T-cell (primary cell): ENCODE measurements around the gene FOXP2. TPM values are rescaled to one million over a fixed set of nuclear protein-coding genes. Genes with fewer than 3 reads are reported as not detected.

Experiments
- ATAC-seq, 4 experiments: fragments of 200-7000 bp in 3 of 4; fragments of 150-1000 bp in 1 of 4; cut with Tn5 transposase; replicated peaks in 1 of 4; 1 replicate in 3 of 4; 2 replicates in 1 of 4; pipeline ENCODE4 v1.10.0; 2021; ENCODE audit warnings: moderate library complexity in 3 of 4, mild to moderate bottlenecking in 2 of 4, moderate number of reproducible peaks in 1 of 4
- CTCF ChIA-PET, 2 donors: fragments of 300-600 bp; sonication (Branson Sonifier 250); formaldehyde crosslinking; loops; one replicate each; lab custom pipeline; 2022; ENCODE audit warnings: antibody characterized with exemption in 2 of 2; lab: Charles Lee
- POLR2A ChIA-PET, 2 donors: fragments of 300-600 bp; sonication (Branson Sonifier 250); formaldehyde crosslinking; loops; one replicate each; lab custom pipeline; 2022; ENCODE audit warnings: antibody characterized with exemption in 2 of 2; lab: Charles Lee
- DNase-seq, 35 experiments: peaks; one replicate each; pipeline versions ENCODE4 v3.0.0 to v3.0.0-alpha.2; 2013 to 2023
- H3K27ac ChIP-seq: one replicate; pipeline ENCODE4 v1.5.1; 2013; ENCODE audit warnings: low read length
- H3K27me3 ChIP-seq, 2 experiments: replicated peaks in 1 of 2; 1 replicate in 1 of 2; 2 replicates in 1 of 2; pipeline versions ENCODE4 v1.6.1 to v1.7.0; 2013; ENCODE audit warnings: low read length in 1 of 2, mixed read lengths in 1 of 2; ENCODE audit not compliant: control insufficient read depth in 2 of 2, insufficient read depth in 2 of 2; ENCODE audit errors: extremely low read depth in 1 of 2
- H3K36me3 ChIP-seq, 2 donors: 1 replicate in 1 of 2; 2 replicates in 1 of 2; pipeline versions ENCODE4 v1.6.1 to v1.7.0; 2013; ENCODE audit warnings: low read length in 1 of 2; ENCODE audit not compliant: control insufficient read depth in 2 of 2, insufficient read depth in 1 of 2; ENCODE audit errors: extremely low read depth in 1 of 2
- H3K4me1 ChIP-seq, 2 experiments: 1 replicate in 1 of 2; 2 replicates in 1 of 2; pipeline versions ENCODE4 v1.6.1 to v1.7.0; 2013; ENCODE audit warnings: low read length in 2 of 2, mixed read lengths in 1 of 2; ENCODE audit not compliant: insufficient read depth in 2 of 2, control insufficient read depth in 1 of 2; ENCODE audit errors: extremely low read depth in 1 of 2
- H3K4me3 ChIP-seq, 2 donors: 1 replicate in 1 of 2; 2 replicates in 1 of 2; pipeline versions ENCODE4 v1.5.1 to v1.7.0; 2013; ENCODE audit warnings: mild to moderate bottlenecking in 2 of 2, low read length in 1 of 2, moderate library complexity in 1 of 2; ENCODE audit not compliant: control insufficient read depth in 1 of 2; ENCODE audit errors: extremely low read depth in 1 of 2
- H3K9me3 ChIP-seq: 2 replicates; pipeline ENCODE4 v1.7.0; 2013
- H3K27ac Mint-ChIP-seq, 2 donors: one replicate each; pipeline ENCODE4 v1.8.0; 2020 to 2021; ENCODE audit warnings: mild to moderate bottlenecking in 2 of 2, mixed read lengths in 2 of 2
- H3K27me3 Mint-ChIP-seq, 2 donors: one replicate each; pipeline ENCODE4 v1.8.0; 2021 to 2022; ENCODE audit warnings: mixed read lengths in 2 of 2
- H3K36me3 Mint-ChIP-seq: one replicate; pipeline ENCODE4 v1.8.0; 2021; ENCODE audit warnings: mixed read lengths
- H3K4me1 Mint-ChIP-seq, 3 donors: one replicate each; pipeline ENCODE4 v1.8.0; 2020 to 2022; ENCODE audit warnings: mixed read lengths in 3 of 3, mild to moderate bottlenecking in 1 of 3
- H3K4me3 Mint-ChIP-seq, 3 donors: one replicate each; pipeline ENCODE4 v1.8.0; 2020 to 2022; ENCODE audit warnings: mild to moderate bottlenecking in 3 of 3, mixed read lengths in 3 of 3, moderate library complexity in 3 of 3
- H3K9me3 Mint-ChIP-seq, 3 donors: one replicate each; pipeline ENCODE4 v1.8.0; 2020 to 2022; ENCODE audit warnings: mixed read lengths in 3 of 3
- WGBS: methylation state at CpG from one replicate; pipeline ENCODE4 v1.1.5; 2013; ENCODE audit warnings: missing lambda C conversion rate; ENCODE audit not compliant: insufficient coverage; 5-methylcytosine and 5-hydroxymethylcytosine counted together
- total RNA-seq, 35 experiments: library from RNA in 6 of 35; stranded (reverse) in 6 of 35; fragments of 120-200 nt in 1 of 35; gene quantifications; one replicate each; pipeline versions ENCODE4 v1.2.1 to v1.2.4 and lab custom pipeline; 2013 to 2026

The FOXP2 gene
- total RNA-seq, 5 donors from 2014 or later (not counting 1 experiment from before 2014, with no cell fraction given): 0.19 TPM; not detected in 4

DNA sequence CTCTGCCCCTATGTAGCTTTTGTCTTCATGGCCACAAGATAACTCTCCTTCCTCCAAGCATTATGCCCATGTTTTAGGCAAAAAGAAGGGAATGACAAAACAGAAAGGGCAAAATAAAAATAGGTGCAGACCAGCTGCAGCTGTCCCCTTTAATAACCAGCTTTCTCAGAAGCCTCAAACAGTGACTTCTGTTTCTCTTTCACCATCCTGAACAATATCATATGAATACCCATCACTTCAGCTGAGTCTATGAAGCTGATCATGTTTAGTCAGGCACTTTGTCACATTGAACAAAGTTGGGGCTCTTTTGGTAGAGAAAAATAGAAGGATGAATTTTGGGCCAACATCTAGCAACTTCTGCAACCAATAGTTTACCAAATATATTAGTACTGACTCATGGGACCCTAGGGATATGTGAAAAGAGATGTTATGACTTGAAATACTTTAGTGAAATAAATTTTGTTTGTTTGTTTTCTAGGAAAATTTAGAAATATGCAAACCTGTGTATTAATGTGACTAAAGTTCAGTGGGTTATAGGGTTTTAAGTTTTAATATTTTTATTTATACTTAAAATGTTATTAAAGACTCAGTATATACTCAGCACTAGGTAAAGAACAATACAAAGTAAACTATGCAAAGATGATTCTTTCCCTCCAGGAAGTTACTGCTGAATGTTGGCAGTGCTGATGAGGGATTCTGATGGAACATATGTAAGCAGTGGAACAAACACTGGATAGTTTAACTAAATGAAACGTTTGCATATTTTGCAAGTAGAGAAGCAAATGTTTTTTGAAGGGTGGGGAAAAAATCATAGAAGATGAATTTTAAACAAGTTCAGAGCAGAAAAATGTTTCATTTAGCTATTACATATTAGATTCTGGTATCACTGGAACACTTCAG, 133.7 kb downstream of the FOXP2 start:
- ATAC-seq (no peak), DNase-seq (no peak)
- H3K9me3 ChIP-seq: no peaks in the 10 kb centered on the region
- no peak overlapping the region for H3K4me3 Mint-ChIP-seq
- no peak overlapping the region for H3K4me3 ChIP-seq
- H3K27me3 Mint-ChIP-seq: peaks cover 4% of the 10 kb centered on the region in 2 donors
- H3K4me1 Mint-ChIP-seq: no peaks in the 10 kb centered on the region
- H3K27ac Mint-ChIP-seq: no peak overlapping the region
- no peak overlapping the region for H3K27ac ChIP-seq
- H3K9me3 Mint-ChIP-seq: peaks cover 0 to 3% (median 0%) of the 10 kb centered on the region in 3 donors
- no peaks in the 10 kb centered on the region for H3K36me3 ChIP-seq
- CTCF ChIA-PET: no interaction called here
- H3K36me3 Mint-ChIP-seq: no peaks in the 10 kb centered on the region
- no peaks in the 10 kb centered on the region for H3K27me3 ChIP-seq
- POLR2A ChIA-PET: no interaction called here
- H3K4me1 ChIP-seq: no peaks in the 10 kb centered on the region
- WGBS: no CpG with 5 or more reads among the region's 1 CpG

DNA sequence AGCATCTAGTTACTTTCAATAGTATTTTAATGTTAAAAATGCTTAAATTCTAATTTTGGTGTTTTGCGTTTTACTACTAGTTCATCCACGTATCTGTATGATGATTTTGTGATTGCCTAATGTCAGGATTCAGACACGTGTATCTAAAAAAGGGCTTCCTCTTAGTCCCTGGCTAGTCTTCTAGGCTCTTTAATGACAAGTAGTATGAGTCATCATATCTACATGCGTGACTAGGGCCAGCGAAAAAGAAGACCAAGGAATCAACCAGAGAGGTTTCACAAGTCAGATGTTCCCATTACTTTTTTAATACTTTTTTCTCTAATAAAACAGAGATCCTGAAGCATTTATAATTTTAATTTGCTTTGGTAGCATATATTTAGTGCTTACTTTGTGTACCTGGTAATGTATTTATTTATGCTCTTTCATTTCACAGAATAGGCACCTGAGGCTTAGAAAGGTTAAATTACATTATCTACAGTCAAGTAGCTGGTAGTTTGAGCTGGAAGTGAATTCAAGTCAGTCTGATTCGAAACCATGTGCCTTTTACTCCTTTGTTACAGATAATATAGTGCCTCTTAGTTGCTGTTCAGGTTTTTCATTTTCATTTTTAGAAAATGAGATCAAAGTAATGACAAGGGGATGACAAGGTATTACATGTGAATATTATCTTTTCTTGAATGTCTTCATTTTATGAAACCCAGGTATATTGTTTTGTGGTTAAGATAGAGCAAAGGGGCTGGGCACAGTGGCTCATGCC, 140.3 kb downstream of the FOXP2 start:
- no peak overlapping the region for H3K4me3 ChIP-seq
- no peaks in the 10 kb centered on the region for H3K9me3 ChIP-seq
- Mint-ChIP-seq H3K4me3 (no peak overlapping the region), H3K27me3 (peaks cover 1 to 4% of the 10 kb centered on the region in 2 donors), H3K9me3 (peaks cover 0 to 3% (median 0%) of the 10 kb centered on the region in 3 donors), H3K4me1 (no peaks in the 10 kb centered on the region), H3K27ac (no peak overlapping the region), H3K36me3 (no peaks in the 10 kb centered on the region)
- DNase-seq (no peak), ATAC-seq (no peak)
- H3K4me1 ChIP-seq: no peaks in the 10 kb centered on the region
- ChIA-PET CTCF (interaction anchor here in 1 of 2 donors (0.7 kb wide), 1 partner anchor 13 kb away, joined by 3 read pairs; no protein-coding TSS in a partner anchor), POLR2A (no interaction called here)
- no peaks in the 10 kb centered on the region for H3K36me3 ChIP-seq
- no peaks in the 10 kb centered on the region for H3K27me3 ChIP-seq
- no peak overlapping the region for H3K27ac ChIP-seq
- WGBS: no CpG with 5 or more reads among the region's 6 CpGs

DNA sequence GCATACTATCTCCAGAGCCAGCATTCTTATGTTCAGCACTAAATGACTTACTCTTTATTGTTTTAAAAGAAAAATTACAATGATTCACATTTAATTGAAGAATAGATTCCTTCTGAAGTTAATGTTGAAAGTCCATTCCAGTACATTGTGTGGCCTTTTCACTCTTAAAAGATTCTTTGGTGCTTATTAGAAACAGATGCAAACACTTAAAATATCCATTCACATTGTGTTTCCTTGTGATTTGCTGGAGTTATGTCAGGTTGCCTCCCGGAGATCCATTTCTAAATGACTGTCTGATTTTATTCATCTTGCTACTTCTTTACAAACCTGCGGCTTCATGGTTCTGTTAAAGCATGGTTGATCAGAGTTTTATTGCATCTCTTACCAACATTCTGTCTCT, 152.8 kb downstream of the FOXP2 start:
- DNase-seq (no peak), ATAC-seq (no peak)
- Mint-ChIP-seq H3K4me1 (no peaks in the 10 kb centered on the region), H3K27me3 (no peaks in the 10 kb centered on the region), H3K36me3 (no peaks in the 10 kb centered on the region), H3K9me3 (no peaks in the 10 kb centered on the region), H3K4me3 (no peak overlapping the region), H3K27ac (no peak overlapping the region)
- CTCF ChIA-PET: no interaction called here
- no peaks in the 10 kb centered on the region for H3K9me3 ChIP-seq
- no CpG with 5 or more reads among the region's 2 CpGs for WGBS
- H3K27ac ChIP-seq: no peak overlapping the region
- H3K4me3 ChIP-seq: no peak overlapping the region
- POLR2A ChIA-PET: no interaction called here
- H3K27me3 ChIP-seq: no peaks in the 10 kb centered on the region
- no peaks in the 10 kb centered on the region for H3K4me1 ChIP-seq
- no peaks in the 10 kb centered on the region for H3K36me3 ChIP-seq

DNA sequence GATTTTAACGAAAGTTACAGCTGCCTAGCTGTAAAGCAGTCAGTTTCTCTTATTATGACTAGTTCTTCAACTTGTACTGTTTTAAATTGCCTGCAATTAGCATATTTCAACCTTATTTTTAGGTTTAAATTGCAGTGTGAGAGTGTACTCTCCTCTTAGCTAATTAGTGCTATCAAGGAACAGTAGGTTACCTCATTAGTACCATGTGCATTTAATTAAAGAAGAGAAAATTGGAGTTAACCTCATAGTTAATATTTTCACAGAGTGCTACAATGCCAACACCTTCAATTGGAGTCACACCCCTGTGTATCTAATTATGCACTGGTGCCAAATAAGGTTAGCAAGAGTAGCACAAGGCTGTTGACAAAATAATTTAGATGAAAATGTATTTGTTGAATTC, 154.6 kb downstream of the FOXP2 start:
- no peaks in the 10 kb centered on the region for H3K27me3 ChIP-seq
- H3K9me3 ChIP-seq: no peaks in the 10 kb centered on the region
- H3K4me1 Mint-ChIP-seq: no peaks in the 10 kb centered on the region
- H3K36me3 ChIP-seq: no peaks in the 10 kb centered on the region
- H3K27me3 Mint-ChIP-seq: no peaks in the 10 kb centered on the region
- DNase-seq (no peak), ATAC-seq (no peak)
- no peaks in the 10 kb centered on the region for H3K36me3 Mint-ChIP-seq
- no peak overlapping the region for H3K4me3 Mint-ChIP-seq
- ChIA-PET CTCF (no interaction called here), POLR2A (no interaction called here)
- H3K27ac ChIP-seq: no peak overlapping the region
- H3K27ac Mint-ChIP-seq: no peak overlapping the region
- no peaks in the 10 kb centered on the region for H3K4me1 ChIP-seq
- WGBS: no CpG with 5 or more reads among the region's 1 CpG
- H3K9me3 Mint-ChIP-seq: no peaks in the 10 kb centered on the region
- H3K4me3 ChIP-seq: no peak overlapping the region

DNA sequence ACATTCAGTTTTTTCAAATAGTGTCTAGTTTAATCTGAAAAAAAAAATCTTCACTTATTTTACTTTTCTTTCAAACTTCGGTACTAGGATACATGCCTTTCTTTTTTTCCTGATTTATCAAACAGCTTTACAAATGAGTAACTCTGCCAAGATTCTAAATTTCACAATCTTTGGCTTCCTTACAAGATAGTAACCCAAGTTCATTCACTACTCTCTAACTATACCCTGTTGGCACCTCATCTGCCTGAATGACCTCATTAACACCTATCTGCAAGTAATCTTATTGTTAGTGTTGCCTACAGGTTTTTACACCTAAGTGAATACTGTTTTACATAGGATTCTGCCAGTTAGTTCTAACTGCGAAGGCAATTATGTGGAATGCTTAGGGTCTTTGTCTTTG, 159.8 kb downstream of the FOXP2 start:
- H3K27me3 ChIP-seq: no peaks in the 10 kb centered on the region
- POLR2A ChIA-PET: no interaction called here
- H3K27ac Mint-ChIP-seq: no peak overlapping the region
- H3K4me1 Mint-ChIP-seq: no peaks in the 10 kb centered on the region
- WGBS: 83% methylated on average over 1 of the region's 2 CpGs
- H3K4me3 Mint-ChIP-seq: no peak overlapping the region
- no peaks in the 10 kb centered on the region for H3K4me1 ChIP-seq
- peaks cover 0 to 10% of the 10 kb centered on the region in 2 donors for H3K27me3 Mint-ChIP-seq
- CTCF ChIA-PET: no interaction called here
- H3K9me3 ChIP-seq: no peaks in the 10 kb centered on the region
- no peak overlapping the region for H3K4me3 ChIP-seq
- no peaks in the 10 kb centered on the region for H3K36me3 ChIP-seq
- no peak for DNase-seq
- no peak for ATAC-seq
- H3K9me3 Mint-ChIP-seq: no peaks in the 10 kb centered on the region
- H3K27ac ChIP-seq: no peak overlapping the region
- no peaks in the 10 kb centered on the region for H3K36me3 Mint-ChIP-seq

DNA sequence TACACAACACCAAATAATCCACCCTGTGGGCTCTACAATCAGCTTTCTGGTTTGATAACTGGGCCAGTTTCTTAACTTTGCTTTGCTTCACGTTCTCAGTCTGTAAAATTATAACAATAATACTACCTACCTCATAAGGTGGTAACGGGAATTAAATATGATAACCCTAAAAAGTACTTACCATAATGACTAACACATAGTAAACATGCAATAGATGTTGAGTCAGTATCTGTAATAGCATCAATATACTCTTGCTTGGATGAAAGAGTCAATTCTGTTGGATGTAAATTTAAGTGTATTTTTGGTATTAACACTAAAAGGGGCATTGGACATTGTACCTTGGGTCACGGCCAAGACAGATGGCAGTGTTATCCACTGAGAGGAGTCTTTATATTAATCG, 160.5 kb downstream of the FOXP2 start:
- ATAC-seq (no peak), DNase-seq (no peak)
- H3K9me3 ChIP-seq: no peaks in the 10 kb centered on the region
- Mint-ChIP-seq H3K27ac (no peak overlapping the region), H3K4me3 (no peak overlapping the region), H3K36me3 (no peaks in the 10 kb centered on the region), H3K9me3 (no peaks in the 10 kb centered on the region), H3K4me1 (no peaks in the 10 kb centered on the region), H3K27me3 (peaks cover 0 to 10% of the 10 kb centered on the region in 2 donors)
- no peaks in the 10 kb centered on the region for H3K36me3 ChIP-seq
- CTCF ChIA-PET: no interaction called here
- POLR2A ChIA-PET: no interaction called here
- H3K27me3 ChIP-seq: no peaks in the 10 kb centered on the region
- H3K4me1 ChIP-seq: no peaks in the 10 kb centered on the region
- H3K4me3 ChIP-seq: no peak overlapping the region
- no CpG with 5 or more reads among the region's 4 CpGs for WGBS
- H3K27ac ChIP-seq: no peak overlapping the region
